Measurements from ENCODE around the gene STK38.
A peak's percentile ranks its signal among the peaks of the same experiment; 100 is the strongest.

Gene STK38

DNA sequence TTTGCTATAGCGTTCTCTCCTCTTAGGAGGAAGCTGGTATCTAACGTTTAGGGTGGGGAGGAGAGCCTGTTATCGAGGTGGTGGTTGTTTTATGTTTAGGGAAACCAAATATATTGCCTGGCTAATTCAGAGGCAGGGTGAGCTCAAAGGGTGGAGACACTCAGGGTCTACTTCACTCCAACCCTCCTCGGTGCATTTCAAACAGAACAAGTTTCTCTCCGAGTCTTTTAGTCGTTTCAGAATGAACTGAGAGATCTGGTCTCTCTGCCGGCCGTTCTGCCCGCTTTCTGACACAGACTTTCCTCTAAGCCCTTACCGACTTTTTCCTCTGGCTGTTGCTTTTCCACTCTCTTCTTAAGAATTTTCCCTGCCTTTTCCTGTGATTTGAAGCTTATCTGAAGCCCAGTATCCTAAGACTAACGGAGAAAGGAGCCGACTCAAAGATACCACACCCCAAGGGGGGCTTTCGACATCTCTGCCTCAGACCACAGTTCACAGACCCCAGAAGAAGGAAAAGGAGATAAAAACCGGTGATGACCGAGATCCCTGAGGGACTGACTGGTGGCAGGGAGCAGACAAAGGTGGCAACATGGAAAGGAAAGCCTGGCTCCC, 865 bp downstream of the STK38 start:
- peaks cover 60% of the 10 kb centered on the region for H3K4me1 Mint-ChIP-seq
- H3K27me3 Mint-ChIP-seq, result no peaks in the 10 kb centered on the region
- peak overlapping the region; percentile 99 for H3K27ac Mint-ChIP-seq
- peaks cover 2% of the 10 kb centered on the region for H3K36me3 Mint-ChIP-seq
- H3K4me3 Mint-ChIP-seq, result peak overlapping the region; percentile 95
- H3K9me3 Mint-ChIP-seq, result no peaks in the 10 kb centered on the region

DNA sequence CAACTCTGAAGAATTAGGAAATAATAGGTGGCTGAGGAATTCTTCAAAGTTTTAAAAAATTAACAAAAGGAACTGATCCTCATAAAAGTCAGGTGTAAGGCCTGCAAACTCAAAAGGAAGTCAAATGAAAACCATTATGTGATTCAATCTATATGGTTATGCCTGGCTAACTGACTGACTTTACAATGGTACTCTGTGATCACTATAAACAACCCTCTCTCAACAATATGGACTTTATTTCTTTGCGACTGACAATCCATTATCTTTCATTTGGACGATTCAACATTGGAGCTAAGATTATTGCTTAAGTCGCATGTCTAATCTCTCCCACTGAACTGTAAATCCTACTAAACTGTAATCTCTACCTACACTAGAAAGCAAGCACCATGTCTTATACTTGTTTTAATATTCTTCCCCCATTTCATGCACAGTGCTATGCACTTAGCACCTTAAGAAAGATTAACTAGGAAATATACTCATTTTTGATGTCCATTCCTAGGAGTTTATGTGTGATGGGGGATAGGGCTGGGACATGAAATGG, 1.4 kb downstream of the STK38 start:
- no peaks in the 10 kb centered on the region for H3K9me3 Mint-ChIP-seq
- H3K27ac Mint-ChIP-seq, result peak overlapping the region; percentile 99
- peak overlapping the region; percentile 95 for H3K4me3 Mint-ChIP-seq
- H3K4me1 Mint-ChIP-seq, result peaks cover 65% of the 10 kb centered on the region
- peaks cover 2% of the 10 kb centered on the region for H3K36me3 Mint-ChIP-seq
- no peaks in the 10 kb centered on the region for H3K27me3 Mint-ChIP-seq

DNA sequence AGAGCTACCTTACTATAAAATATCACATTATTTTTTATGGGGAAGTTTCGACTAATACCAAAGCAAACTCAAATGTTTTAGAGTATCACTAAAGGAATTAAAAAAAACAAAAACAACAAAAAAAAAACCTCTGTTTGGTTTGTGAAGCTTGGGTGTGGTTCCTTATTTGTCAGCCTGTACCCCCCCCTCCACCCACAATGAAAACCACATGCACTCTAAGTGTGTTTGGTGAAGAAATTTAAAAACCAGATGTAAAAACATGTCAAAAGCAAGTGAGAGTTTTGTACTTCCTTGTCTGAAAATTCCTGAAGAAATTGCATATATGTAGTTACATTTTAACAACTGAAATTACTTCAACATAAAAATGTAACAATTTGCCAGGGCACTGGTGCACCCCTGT, 3.1 kb downstream of the STK38 start:
- peaks cover 3% of the 10 kb centered on the region for H3K36me3 Mint-ChIP-seq
- H3K9me3 Mint-ChIP-seq, result no peaks in the 10 kb centered on the region
- H3K4me1 Mint-ChIP-seq, result peaks cover 70% of the 10 kb centered on the region
- peak overlapping the region; percentile 89 for H3K4me3 Mint-ChIP-seq
- H3K27me3 Mint-ChIP-seq, result no peaks in the 10 kb centered on the region
- H3K27ac Mint-ChIP-seq, result peak overlapping the region; percentile 86

DNA sequence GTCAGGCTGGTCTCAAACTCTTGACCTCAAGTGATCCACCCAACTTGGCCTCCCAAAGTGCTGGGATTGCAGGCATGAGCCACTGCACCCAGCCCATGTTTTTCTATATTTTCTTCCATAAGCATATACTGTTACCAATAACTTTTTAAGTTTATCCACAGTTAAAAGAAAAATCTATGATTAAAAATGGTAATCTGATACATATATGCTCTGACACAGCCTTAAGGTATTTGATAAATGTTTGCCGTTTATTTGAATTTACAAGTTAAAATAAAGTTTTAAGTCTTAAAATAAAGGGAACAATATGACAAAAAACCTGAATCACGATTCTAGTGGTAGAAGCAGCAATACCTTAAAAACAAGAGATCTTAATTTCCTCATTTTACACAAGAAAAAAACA, 5.2 kb downstream of the STK38 start:
- no peaks in the 10 kb centered on the region for H3K27me3 Mint-ChIP-seq
- H3K4me3 Mint-ChIP-seq, result peak overlapping the region; percentile 70
- peak overlapping the region; percentile 91 for H3K27ac Mint-ChIP-seq
- peaks cover 64% of the 10 kb centered on the region for H3K4me1 Mint-ChIP-seq
- no peaks in the 10 kb centered on the region for H3K9me3 Mint-ChIP-seq
- H3K36me3 Mint-ChIP-seq, result peaks cover 8% of the 10 kb centered on the region

- Mint-ChIP-seq H3K27ac (peak overlapping the region; percentile 86), H3K9me3 (no peaks in the 10 kb centered on the region), H3K4me1 (peaks cover 72% of the 10 kb centered on the region), H3K4me3 (peak overlapping the region; percentile 63), H3K27me3 (no peaks in the 10 kb centered on the region), H3K36me3 (peaks cover 19% of the 10 kb centered on the region)
These were observed 7.3 kb downstream of the STK38 start for GRCh38 chr6:36539814-36540568.

DNA sequence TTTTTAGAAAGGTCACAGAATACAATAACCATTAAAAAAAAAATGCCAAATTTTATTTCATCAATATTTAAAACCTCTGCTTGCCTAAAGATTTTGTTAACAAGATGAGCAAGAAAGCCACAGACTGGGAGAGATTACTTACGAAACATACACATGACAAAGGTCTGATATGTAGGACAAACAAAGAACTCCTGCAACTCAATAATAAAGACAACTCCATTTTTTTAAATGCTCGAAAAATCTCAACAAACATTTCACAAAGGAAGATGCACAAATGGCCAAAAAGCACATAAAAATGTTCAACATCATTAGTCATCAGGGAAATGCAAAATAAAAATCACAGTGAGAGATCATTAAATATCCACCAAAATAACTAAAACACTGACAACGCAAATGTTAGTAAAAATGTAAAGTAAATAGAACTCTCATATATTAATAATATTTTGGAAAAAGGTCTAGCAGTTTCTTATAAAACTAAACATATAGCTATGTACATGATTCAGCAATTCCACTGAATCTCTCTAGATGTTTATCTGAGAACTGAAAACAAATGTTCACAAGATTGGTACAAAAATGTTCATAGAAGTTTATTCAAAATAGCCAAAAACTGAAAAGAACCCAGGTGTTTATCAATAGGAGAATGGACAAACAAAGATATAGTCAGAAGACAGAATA, 10.3 kb downstream of the STK38 start:
- Mint-ChIP-seq H3K9me3 (no peaks in the 10 kb centered on the region), H3K36me3 (peaks cover 24% of the 10 kb centered on the region), H3K4me3 (no peak overlapping the region), H3K27me3 (no peaks in the 10 kb centered on the region), H3K27ac (peak overlapping the region; percentile 63), H3K4me1 (peaks cover 81% of the 10 kb centered on the region)

- Mint-ChIP-seq H3K36me3 (peaks cover 24% of the 10 kb centered on the region), H3K4me1 (peaks cover 82% of the 10 kb centered on the region), H3K27me3 (no peaks in the 10 kb centered on the region), H3K4me3 (no peak overlapping the region), H3K9me3 (no peaks in the 10 kb centered on the region), H3K27ac (no peak overlapping the region)
These were observed 14.0 kb downstream of the STK38 start for GRCh38 chr6:36533321-36533720.

- peaks cover 19% of the 10 kb centered on the region for H3K36me3 Mint-ChIP-seq
- no peak overlapping the region for H3K27ac Mint-ChIP-seq
- no peaks in the 10 kb centered on the region for H3K9me3 Mint-ChIP-seq
- H3K4me3 Mint-ChIP-seq, result no peak overlapping the region
- peaks cover 54% of the 10 kb centered on the region for H3K4me1 Mint-ChIP-seq
- no peaks in the 10 kb centered on the region for H3K27me3 Mint-ChIP-seq
These were observed 21.2 kb downstream of the STK38 start for GRCh38 chr6:36526066-36526465.

GRCh38 chr6:36525346-36525745, 21.9 kb downstream of the STK38 start:
- peaks cover 54% of the 10 kb centered on the region for H3K4me1 Mint-ChIP-seq
- H3K27ac Mint-ChIP-seq, result peak overlapping the region; percentile 89
- H3K36me3 Mint-ChIP-seq, result peaks cover 21% of the 10 kb centered on the region
- H3K27me3 Mint-ChIP-seq, result no peaks in the 10 kb centered on the region
- no peak overlapping the region for H3K4me3 Mint-ChIP-seq
- no peaks in the 10 kb centered on the region for H3K9me3 Mint-ChIP-seq

GRCh38 chr6:36524871-36525270, 22.4 kb downstream of the STK38 start:
- Mint-ChIP-seq H3K4me1 (peaks cover 59% of the 10 kb centered on the region), H3K9me3 (no peaks in the 10 kb centered on the region), H3K36me3 (peaks cover 26% of the 10 kb centered on the region), H3K27me3 (no peaks in the 10 kb centered on the region), H3K4me3 (no peak overlapping the region), H3K27ac (peak overlapping the region; percentile 47)

DNA sequence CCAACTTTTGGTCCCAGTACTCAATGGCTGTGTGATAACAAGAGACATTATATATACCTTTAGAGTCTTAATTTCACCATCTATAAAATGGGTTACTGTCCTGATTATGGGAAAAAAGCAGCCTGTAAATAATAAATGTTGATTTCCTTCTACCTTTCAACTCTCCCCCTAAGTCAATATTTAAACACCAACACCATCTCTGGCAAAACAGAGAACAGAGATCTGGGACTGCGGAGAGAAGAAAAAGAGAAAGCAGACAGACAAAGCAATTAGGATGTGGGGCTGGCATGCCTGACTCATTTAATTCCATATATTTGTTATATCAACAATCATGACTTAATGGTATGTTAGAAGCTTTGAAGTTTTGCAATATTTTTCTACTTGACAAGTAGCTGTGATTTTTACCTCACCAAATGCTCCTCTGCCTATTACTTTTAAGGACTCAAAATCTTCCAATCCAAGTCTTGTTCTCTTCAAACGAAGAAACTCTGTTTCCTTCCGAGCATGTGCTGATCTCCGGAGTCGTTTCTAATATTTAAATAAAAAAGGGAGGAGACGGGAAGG, 23.3 kb downstream of the STK38 start:
- Mint-ChIP-seq H3K4me3 (no peak overlapping the region), H3K27me3 (no peaks in the 10 kb centered on the region), H3K9me3 (no peaks in the 10 kb centered on the region), H3K4me1 (peaks cover 58% of the 10 kb centered on the region), H3K27ac (peak overlapping the region; percentile 46), H3K36me3 (peaks cover 25% of the 10 kb centered on the region)

GRCh38 chr6:36523451-36523850, 23.8 kb downstream of the STK38 start:
- H3K4me1 Mint-ChIP-seq, result peaks cover 58% of the 10 kb centered on the region
- no peaks in the 10 kb centered on the region for H3K9me3 Mint-ChIP-seq
- H3K4me3 Mint-ChIP-seq, result no peak overlapping the region
- peaks cover 30% of the 10 kb centered on the region for H3K36me3 Mint-ChIP-seq
- H3K27ac Mint-ChIP-seq, result no peak overlapping the region
- no peaks in the 10 kb centered on the region for H3K27me3 Mint-ChIP-seq

DNA sequence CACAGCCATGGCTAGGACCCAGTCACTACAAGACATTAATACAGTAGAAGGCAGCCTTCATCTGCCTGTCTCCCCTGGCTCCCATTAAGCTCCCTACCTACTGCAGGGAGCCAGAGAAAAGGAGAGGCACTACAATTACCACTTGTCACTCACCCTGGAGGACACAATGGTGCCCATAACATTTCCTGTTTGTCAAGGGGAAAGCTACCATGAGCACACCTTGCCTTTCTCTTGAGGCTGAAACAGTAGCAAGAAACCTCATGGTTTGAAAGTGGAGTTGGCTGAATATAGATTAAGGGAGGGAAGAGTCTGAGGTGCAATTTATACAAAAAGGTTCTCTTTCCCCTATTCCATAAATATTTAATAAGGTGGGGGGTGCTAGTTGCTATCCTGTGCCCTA, 27.9 kb downstream of the STK38 start:
- Mint-ChIP-seq H3K4me3 (no peak overlapping the region), H3K4me1 (peaks cover 57% of the 10 kb centered on the region), H3K27ac (peak overlapping the region; percentile 91), H3K27me3 (no peaks in the 10 kb centered on the region), H3K36me3 (peaks cover 22% of the 10 kb centered on the region), H3K9me3 (no peaks in the 10 kb centered on the region)

DNA sequence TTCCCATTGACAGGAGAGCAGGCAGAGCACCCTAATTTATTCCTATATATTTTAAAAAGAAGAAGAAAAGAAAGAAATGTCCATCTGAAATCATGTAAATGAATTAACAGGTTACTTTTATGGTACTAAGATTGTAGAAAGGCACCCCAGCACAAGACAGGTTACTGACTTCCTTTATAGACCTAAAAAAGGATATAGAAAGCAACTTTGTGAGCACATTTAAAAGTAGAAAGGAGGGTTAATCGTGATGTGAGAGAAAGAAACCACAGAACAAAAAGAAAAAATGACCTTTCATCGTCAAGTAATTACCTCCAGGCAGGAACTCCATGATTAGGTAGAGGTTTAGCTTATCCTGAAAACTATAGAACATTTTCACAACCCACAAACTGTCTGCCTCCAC, 29.9 kb downstream of the STK38 start:
- peaks cover 14% of the 10 kb centered on the region for H3K36me3 Mint-ChIP-seq
- peaks cover 50% of the 10 kb centered on the region for H3K4me1 Mint-ChIP-seq
- no peaks in the 10 kb centered on the region for H3K9me3 Mint-ChIP-seq
- H3K27me3 Mint-ChIP-seq, result no peaks in the 10 kb centered on the region
- peak overlapping the region; percentile 15 for H3K4me3 Mint-ChIP-seq
- H3K27ac Mint-ChIP-seq, result peak overlapping the region; percentile 30

DNA sequence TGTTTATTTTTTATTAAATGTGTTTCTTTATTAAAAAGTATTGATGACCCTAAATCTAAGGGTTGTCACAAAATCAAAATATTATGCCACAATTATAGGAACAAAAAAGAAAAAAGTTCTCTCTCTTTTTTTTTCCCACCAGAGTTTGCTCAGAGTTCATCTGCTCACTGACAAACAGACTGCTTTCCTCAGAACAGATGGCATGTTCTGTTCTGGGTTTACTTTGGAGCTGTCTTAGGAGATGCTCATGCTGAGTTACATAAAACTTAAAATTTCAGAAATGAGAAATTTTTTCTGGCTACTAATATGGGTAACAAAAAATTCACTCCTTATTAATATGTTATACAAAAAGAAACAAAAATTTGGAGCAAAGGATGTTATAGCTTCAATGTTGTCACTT, 30.3 kb downstream of the STK38 start:
- Mint-ChIP-seq H3K4me3 (no peak overlapping the region), H3K27me3 (no peaks in the 10 kb centered on the region), H3K27ac (peak overlapping the region; percentile 30), H3K36me3 (peaks cover 17% of the 10 kb centered on the region), H3K9me3 (no peaks in the 10 kb centered on the region), H3K4me1 (peaks cover 50% of the 10 kb centered on the region)

Data from activated naive CD4-positive, alpha-beta T cell treated with anti-CD3 and anti-CD28 coated beads, Interleukin-2, amount 50 U/mL, for 24 hours (primary cell).